ENCODE results near the gene ITCH.
"Not testable (repeated sequence)": the region's sequence is repeated elsewhere in the genome, so short reads cannot be mapped to it uniquely, and the experiment has no call there.

The ITCH gene

DNA sequence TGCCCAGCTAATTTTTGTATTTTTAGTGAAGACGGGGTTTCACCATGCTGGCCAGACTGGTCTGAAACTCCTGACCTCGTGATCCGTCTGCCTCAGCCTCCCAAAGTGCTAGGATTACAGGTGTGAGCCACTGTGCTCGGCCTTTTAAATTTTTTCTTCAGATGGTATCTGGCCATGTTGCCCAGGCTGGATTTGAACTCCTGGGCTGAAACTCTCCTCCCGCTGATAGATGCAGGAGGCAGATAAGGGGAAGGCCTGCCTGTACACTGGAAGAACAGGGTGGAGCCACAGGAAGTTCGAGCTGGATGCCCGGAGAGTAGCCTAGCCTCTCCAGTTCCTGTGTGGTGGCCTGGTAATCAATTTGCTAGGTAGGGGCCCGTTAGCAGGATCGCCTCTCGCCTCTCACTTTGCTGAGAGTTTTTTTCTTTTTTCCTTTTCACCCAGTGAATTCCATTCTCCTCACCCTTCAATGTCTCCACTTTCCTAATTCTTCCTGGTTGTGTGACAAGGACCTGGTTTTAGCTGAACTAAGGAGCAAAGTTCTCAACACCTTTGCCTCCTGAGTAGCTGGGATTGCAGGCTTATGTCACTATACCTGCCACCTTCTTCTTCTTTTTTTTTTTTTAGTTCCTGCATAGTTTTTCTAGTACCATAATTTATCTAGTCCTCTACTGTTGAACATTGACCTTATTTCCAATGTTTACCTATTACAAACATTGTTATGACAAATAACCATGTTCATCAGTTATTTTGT lies 19.4 kb upstream of the ITCH start:
- DNase-seq (ENCODE audit: low read depth in 3 of 3, low spot score in 1 of 3), result no peak

DNA sequence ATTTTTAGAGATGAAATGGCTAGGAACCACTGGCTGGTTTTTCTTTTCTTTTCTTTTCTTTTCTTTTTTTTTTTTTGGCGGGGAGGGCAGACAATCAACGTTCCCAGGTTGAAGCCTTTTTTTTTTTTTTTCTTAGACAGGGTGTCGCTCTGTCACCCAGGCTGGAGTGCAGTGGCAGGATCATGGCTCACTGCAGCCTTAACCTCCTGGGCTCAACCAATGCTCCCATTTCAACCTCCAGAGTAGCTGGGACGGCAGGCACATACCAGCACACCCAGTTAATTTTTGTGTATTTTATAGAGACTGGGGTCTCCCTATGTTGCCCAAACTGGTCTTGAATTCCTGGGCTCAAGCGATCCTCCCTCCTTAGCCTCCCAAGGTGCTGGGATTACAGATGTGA lies 18.8 kb upstream of the ITCH start:
- DNase-seq (ENCODE audit: low read depth in 3 of 3, low spot score in 1 of 3), result no peak

DNA sequence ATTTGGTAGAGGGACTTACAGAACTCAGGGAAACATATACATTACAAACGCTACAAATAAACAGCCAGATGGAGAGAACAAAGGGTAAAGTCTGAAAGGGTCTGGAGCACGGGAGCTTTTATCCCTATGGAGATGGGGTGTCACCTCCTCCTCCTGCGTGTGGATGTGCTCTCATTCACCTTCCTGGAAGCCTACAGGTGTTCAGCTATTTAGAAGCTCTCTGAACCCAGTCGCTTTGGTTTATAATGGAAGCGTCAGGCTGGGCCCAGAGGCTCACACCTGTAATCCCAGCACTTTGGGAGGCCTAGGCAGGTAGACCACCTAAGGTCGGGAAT lies 17.7 kb upstream of the ITCH start:
- no peak for DNase-seq (ENCODE audit: low read depth in 3 of 3, low spot score in 1 of 3)

DNA sequence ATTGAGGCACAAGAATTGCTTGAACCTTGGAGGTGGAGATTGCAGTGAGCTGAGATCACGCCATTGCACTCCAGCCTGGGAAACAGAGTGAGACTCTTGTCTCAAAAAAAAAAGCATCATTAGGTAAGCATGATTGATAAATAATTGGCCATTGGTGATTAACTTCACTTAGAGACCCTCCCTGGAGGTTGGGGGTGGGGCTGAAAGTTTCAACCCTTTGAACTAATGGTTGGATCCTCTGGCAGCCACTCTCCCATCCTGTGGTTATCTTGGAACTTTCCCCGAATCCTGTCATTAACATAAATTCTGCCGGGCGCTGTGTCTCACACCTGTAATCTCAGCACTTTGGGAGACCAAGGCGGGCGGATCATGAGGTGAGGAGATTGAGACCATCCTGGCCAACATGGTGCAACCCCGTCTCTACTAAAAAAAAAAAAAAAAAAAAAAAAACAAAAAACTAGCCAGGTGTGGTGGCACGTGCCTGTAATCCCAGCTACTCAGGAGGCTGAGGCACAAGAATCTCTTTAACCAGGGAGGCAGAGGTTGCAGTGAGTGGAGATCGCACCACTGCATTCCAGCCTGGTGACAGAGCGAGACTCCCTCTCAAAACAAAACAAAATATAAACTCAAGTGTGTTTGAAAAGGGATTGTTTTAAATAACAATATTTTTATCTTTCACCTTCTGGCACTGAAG lies 17.1 kb upstream of the ITCH start:
- not testable (repeated sequence) for DNase-seq (ENCODE audit: low read depth in 3 of 3, low spot score in 1 of 3)

DNA sequence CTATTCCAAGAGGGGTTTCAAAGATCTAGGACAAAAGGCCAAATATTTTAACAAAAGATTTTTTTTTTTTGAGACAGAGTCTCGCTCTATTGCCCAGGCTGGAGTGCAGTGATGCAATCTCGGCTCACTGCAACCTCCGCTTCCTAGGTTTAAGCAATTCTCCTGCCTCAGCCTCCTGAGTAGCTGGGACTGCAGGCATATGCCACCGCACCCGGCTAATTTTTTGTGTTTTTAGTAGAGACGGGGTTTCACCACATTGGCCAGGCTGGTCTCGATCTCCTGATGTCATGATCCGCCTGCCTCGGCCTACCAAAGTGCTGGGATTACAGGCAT lies 16.6 kb upstream of the ITCH start:
- not testable (repeated sequence) for DNase-seq (ENCODE audit: low read depth in 3 of 3, low spot score in 1 of 3)

DNA sequence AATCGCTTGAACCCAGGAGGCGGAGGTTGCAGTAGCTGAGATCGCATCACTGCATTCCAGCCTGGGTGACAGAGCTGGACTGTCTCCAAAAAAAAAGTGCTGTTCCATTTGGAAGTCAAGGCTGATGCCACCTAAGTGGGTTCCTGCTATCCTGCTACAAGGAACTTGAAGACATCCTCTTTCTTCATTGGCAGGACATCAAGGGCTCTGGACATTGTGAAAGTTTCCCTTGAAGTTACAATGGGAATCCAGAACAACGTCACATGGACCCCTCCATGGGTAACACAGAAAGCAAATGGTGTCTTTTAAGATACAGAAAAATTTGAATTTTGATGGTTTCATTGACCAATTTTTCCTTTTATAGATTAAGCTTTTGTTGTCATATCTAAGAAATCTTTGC lies 15.5 kb upstream of the ITCH start:
- DNase-seq (ENCODE audit: low read depth in 3 of 3, low spot score in 1 of 3), result no peak

DNA sequence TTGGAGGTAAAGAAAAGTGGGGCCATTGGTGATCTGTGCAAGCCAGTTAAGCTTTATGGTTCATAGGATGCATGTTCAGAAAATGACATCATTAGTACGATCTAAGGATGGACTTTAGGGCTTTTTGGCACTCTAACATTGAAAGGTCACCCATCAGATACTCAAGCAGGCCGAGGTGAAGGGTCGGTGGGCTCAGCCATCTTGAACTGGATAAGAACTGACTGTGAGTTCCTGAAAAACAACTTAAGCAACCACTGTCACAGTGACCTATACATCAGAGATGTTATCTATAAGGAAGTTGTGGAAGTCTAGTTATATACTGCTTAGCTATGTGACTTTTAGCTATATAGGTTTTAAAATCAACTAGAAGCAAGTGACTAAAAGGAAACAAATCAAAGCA lies 13.0 kb upstream of the ITCH start:
- no peak for DNase-seq (ENCODE audit: low read depth in 3 of 3, low spot score in 1 of 3)

DNA sequence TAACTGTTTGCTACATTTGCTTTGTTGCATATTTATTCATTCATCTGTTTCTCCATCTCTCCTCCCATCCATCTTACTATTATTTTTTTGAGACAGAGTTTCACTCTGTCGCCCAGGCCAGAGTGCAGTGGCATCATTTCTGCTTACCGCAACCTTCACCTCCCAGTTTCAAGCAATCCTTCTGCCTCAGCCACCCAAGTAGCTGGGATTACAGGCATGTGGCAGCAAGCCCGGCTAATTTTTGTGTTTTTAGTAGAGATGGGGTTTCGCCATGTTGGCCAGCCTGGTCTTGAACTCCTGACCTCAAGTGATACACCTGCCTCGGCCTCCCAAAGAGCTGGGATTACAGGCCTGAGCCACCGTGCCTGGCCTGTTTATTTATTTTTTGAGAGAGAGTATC lies 9.6 kb upstream of the ITCH start:
- not testable (repeated sequence) for DNase-seq (ENCODE audit: low read depth in 3 of 3, low spot score in 1 of 3)

DNA sequence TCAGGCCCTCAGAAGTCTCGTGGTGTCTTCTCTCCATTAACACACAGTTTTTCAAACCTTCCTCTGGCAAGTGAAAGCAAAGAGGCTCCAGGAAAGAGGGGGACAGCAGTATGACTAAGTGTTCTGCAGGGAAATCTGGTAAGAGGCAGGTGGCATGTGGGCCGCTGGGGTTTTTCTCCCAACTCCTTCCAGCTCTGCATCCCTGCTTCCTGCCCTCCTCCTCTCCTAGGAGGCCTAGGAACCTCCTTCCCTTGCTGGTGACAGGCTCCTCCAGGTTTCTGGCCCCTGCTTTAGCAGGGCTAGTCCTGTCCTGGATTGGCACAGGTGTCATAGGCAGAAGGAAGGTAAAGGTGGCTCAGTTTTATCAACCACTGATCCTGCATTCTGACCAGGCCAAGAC lies 7.6 kb upstream of the ITCH start:
- no peak for DNase-seq (ENCODE audit: low read depth in 3 of 3, low spot score in 1 of 3)

DNA sequence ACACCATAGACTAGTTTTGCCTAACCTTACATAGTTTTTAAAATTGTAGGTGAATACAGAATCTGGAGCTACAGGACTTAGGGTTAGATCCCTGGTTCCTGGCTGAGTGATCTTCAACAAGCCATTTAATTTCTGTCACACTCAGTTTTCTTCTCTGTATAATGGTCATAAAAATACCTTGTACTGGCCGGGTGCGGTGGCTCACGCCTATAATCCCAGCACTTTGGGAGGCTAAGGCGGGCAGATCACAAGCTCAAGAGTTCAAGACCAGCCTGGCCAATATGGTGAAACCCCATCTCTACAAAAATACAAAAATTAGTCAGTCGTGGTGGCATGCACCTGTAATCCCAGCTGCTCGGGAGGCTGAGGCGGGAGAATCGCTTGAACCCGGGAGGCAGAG lies 3.3 kb upstream of the ITCH start:
- DNase-seq (ENCODE audit: low read depth in 3 of 3, low spot score in 1 of 3), result not testable (repeated sequence)

DNA sequence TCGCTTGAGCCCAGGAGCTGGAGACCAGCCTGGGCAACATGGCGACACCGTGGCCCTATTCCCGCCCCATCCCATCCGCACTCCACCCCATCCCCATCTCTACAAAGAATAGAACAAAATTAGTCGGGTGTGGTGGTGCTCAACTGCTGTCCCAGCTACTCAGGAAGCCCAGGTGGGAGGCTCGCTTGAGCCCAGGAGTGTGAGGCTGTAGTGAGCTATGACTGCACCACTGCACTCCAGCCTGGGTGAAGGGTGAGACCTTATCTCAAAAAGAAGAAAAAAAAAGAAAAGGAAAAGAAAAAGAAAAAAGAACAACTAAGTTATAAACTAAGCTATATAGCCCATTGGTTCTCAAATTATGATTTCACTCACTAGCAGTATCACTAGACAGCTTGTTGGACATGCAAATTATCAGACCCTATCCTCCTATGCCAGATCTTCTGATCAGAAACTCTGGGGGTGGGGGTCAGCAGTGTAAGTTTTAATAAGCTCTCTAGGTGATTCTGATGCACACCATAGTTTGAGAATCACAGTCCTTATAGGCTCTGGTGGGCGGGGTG lies 491 bp upstream of the ITCH start:
- no peak for DNase-seq (ENCODE audit: low read depth in 3 of 3, low spot score in 1 of 3)

DNA sequence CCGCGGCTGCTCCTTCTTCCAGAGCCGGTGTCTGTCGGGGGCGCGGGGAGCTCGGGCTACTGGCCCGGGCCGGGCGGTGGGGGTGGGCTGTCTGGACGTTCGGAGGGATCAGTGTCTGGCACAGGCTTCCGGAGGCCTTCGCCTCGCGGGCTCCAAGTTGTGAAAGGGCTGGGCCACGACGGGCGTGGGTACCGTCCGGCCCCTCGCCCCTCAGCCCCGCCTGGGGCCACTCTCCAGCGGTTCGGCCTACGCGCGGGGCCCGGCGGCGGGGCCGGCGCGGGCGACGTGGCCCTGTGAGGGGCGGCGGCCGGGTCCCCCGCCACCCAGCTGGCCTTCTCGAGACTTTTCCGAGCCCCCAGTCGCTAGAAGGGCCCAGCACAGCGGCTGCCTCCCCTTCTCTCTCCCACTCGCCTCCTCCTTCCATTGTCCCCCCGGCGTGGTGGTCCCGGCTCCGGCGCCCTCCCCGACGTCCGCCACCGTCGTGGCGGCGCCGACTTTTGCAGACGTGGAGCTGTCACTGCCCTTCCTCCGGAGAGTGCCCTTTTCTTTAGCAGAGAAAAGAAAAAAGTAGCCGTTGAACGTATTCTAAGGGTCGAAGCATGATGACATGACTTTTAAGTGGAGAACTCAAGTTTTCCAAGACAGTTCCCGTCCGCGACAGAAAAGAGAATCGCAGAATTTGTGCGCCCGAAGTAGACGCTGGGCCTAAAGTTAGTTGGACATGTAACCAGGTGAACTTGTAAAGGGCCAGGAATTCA lies 571 bp downstream of the ITCH start:
- DNase-seq (ENCODE audit: low read depth in 3 of 3, low spot score in 1 of 3), result no peak

DNA sequence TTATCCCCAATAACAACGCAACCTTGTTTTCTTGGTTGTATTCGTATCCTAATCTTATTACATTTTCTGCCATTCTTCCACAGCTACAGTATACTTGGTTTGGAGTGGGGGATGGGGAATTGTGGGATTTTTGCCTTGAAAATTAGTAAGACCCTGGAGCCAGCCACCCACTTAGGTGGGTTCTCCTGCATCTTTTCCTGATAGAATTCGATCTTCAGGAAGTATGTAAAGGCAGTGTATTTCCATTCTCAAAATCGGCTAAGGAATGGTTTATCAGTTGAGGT lies 1.1 kb downstream of the ITCH start:
- DNase-seq (ENCODE audit: low read depth in 3 of 3, low spot score in 1 of 3), result no peak

DNA sequence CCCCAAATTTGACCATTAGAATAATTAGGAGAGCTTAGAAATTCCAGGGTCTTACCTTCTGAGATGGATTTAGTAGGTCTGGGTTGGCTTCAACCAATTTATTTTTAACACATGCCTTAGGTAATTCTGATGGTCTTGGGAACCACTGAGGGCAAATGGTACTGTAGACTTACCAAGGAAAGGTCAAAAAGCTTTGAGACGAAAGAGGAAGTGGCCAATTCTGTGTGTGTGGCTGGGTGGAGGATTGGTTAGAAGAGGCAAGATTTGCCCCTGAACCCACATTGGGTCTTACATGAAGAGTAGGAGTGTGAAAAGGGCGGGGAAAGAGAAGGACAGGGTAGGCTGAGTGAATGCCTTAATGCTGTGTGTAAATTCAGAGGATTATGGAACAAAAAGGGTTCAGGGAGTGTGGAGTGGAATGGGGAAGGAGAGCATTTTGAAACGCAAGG lies 2.7 kb downstream of the ITCH start:
- DNase-seq (ENCODE audit: low read depth in 3 of 3, low spot score in 1 of 3), result no peak

DNA sequence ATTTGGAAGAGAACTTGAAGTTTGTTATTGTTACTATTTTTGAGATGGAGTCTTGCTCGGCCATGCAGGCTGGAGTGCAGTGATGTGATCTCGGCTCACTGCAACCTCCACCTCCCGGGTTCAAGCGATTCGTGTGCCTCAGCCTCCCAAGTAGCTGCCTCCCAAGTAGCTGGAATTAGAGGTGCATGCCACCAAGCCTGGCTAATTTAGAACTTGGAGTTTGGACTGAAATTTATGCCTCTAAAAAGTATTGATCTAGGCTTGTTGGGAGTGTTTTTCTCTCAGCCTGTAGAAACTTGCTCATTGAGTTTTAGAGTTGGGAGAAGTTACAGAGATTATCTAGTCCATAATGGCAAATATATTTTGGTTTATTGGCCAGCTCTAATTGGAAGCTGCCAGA lies 4.1 kb downstream of the ITCH start:
- DNase-seq (ENCODE audit: low read depth in 3 of 3, low spot score in 1 of 3), result no peak

DNA sequence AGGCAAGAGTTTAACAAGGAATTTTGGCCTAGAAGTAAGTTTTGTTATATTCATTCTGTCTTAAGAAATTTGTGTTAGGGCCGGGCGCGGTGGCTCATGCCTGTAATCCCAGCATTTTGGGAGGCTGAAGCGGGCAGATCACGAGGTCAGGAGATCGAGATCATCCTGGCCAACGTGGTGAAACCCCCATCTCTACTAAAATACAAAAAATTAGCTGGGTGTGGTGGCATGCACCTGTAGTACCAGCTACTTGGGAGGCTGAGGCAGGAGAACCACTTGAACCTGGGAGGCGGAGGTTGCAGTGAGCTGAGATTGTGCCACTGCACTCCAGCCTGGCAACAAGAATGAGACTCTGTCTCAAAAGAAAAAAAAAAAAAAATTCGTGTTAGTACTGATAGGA lies 4.8 kb downstream of the ITCH start:
- DNase-seq (ENCODE audit: low read depth in 3 of 3, low spot score in 1 of 3), result not testable (repeated sequence)

DNA sequence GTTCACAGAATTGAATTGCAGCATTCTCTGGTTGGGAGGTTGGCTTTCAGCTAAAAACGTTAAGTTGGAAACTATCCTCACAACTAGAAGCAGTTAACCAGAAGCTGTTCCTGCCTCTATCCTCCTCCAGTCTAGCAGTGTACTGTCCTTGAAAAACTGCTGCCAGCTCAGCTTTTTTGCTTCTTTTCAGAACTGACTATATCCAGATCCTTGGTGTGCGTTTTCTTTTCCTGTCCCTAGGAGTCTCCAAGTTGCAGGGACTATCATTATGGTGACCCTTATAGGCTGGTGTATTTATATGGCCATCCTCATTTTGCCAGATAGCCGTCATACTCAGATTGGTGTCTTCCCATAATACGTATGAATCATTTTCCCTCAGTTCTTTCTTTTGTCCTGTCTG lies 5.5 kb downstream of the ITCH start:
- DNase-seq (ENCODE audit: low read depth in 3 of 3, low spot score in 1 of 3), result no peak

DNA sequence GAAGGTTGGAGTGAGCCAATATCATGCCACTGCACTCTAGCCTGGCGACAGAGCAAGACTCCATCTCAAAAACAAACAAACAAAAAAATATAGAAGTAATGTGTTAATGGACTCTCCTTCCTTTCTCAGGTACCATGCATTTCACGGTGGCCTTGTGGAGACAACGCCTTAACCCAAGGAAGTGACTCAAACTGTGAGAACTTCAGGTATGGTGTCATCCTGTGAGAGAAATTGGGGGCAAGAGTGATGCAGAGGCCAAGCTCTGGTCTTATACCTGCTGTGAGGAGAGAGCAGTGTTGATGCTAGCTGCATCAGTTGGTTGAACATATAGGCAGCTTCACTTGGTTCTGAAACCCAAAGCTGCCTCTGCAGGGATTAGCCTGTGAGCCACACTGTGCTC lies 6.2 kb downstream of the ITCH start:
- no peak for DNase-seq (ENCODE audit: low read depth in 3 of 3, low spot score in 1 of 3)

DNA sequence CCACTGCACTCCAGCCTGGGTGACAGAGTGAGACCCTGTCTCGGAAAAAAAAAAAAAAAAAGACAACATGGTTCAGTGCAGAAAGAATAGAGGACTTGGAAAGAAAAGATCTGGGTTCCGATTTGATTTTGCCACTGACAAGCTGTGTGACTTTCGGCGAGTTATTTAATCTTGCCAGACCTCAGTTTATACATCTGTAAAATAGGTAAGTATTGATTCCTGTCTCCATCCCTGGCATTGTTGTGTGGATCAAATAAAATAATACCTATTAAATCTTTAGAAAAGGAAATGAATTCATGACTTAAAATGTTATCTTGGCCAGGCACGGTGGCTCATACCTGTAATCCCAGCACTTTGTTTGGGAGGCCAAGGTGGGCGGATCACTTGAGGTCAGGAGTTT lies 7.0 kb downstream of the ITCH start:
- DNase-seq (ENCODE audit: low read depth in 3 of 3, low spot score in 1 of 3), result no peak

DNA sequence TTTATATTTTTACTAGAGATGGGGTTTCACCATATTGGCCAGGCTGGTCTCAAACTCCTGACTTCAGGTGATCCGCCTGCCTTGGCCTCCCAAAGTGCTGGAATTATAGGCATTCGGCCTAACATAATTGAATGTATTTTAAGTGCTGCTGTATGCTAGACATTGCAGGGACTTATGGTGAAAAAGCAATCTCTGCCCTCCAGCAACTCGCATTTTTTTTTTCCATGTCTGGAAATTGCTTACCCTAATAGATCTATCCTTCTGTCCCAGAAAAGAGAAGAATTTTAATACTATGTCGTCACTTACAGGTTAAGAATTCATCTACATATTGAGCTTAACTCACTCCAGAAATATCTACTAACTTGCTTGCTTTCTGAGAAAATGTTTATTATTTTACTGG lies 10.4 kb downstream of the ITCH start:
- no peak for DNase-seq (ENCODE audit: low read depth in 3 of 3, low spot score in 1 of 3)

DNA sequence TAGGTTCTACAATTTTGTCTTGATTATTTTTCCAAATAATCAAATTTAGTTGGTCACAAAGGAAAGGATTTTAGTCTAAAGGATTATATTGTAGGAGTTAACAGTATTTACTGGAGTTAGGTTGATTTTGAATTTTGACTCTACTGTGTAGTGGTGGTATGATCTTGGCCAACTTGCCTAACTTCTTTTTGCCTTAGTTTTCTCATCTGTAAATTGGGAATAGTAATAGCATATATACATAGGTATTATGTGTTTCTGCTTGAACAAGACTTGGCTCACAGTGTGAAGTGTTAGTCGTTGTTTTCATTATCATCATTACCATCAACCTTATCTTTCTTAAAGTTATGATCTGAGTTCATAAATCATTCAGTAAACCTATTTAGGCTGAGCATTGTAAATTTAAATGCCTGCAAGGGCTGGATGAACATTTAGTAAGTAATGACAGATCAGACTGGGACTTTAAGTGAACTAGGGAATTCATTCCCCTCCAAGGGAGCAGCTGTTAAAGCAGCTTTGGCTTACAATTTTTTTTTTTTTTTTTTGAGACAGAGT lies 11.2 kb downstream of the ITCH start:
- DNase-seq (ENCODE audit: low read depth in 3 of 3, low spot score in 1 of 3), result no peak

DNA sequence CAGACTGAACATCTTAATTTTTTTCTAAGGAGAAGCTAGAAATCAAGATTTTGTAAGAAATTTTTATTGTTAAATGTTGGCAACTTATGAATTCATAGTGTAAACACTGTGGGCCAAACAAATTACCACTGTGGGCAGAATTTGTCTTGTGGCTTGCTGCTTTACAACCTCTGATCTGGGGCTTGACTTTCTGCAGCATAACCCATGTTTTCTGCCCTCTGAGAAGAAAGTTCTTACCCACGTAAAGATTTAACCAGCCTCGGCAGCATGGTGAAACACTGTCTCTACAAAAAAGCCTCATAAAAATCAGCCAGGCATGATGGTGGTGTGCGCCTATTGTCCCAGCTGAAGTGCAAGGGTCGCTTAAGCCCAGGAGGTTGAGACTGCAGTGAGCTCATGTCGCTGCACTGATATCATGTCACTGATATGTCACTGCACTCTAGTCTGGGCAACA lies 12.9 kb downstream of the ITCH start:
- DNase-seq (ENCODE audit: low read depth in 3 of 3, low spot score in 1 of 3), result no peak

Measured in stimulated activated CD4-positive, alpha-beta T cell treated with anti-CD3 and anti-CD28 coated beads, TNF-alpha, amount 100 ng/mL, for 1 hour (primary cell).